NCI-H1417 (cell line): ENCODE measurements around the gene PPP1R7.
A peak's percentile ranks its signal among the peaks of the same experiment; 100 is the strongest.

Experiments used
- DNase-seq, 3 experiments: peaks; one replicate each; lab custom pipeline; 2025; lab: John Stamatoyannopoulos, UW

The PPP1R7 gene

DNA sequence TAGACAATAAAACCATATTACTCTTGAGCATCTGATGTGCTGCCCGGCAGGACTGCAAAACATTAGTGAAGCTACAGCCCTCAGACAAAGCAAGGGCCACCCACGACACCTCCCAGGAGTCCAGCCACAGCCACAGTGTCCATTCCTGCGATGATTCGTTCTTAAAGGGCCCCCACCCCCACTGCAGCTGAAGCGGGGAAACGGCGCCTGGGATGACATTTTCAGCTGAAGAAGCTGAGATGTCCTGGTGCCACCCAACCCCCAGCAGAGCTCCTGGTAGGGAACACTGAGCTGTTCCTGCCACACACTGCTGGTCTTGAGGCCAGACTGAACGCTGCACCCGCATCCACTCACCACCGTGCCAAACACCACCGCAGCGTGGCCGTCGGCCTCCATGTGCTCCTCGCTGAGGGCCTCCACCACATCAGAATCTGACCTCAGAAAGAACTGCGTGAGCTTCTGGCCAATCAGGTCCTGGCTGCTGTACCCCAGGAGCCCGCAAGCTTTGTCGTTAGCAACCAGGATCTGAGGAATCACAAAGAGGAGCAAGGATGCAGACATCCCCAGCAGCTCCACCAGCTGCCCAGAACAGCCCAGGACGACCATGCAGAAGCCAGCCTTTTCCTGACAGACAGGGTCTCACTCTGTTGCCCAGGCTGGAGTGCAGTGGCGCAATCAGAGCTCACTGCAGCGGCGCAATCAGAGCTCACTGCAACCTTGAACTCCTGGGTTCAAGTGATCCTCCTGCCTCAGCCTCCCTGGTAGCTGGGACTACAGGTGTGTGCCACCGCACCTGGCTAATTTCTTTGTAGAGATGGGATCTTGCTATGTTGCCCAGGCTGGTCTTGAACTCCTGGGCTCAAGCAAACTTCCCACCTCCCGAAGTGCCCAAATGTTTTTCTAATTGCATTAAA, 10.5 kb upstream of the PPP1R7 start:
- DNase-seq, result no peak

DNA sequence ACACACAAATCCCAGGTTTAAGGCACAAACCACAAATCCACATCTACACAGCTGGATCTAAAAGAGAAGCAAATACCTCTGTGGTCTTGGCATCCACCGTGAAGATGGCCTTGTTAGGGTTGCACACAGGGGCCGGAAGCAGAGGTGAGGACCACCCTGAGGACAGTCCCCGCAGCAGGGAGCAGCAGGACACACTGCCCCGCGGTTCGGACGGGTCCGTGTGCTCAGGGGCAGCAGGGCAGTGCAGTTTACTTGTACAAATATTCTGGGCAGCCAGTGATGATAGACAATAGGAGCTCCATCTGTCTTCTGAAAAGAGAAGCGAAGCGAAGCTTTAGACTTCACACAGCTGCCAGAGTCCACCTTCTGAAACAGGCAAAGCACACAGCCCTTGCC, 9.8 kb upstream of the PPP1R7 start:
- no peak for DNase-seq

DNA sequence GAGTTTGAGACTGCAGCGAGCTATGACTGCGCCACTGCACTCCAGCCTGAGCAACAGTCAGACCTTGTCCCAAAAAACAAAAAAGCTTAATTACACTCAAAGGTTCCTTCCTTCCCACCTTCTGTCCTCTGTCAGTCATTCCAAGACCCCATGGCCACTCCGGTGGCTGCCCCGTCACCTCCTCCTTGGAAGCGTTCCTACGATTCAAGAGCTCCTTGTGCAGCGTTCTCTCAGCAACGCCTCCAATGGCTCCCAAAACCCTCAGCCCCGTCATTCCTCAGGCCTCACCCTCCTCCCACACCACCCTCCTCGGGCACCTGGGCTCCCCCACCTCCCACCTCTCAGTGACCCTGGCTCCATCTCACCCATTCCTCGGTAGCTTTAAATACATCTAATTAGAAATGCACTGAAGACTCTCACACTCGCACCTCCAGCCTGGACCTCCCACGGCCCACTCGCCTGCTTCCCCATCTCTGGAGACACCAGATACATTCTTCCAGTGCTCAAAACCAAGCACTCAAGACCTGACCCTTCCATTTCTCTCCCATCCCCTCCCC, 9.0 kb upstream of the PPP1R7 start:
- no peak for DNase-seq

DNA sequence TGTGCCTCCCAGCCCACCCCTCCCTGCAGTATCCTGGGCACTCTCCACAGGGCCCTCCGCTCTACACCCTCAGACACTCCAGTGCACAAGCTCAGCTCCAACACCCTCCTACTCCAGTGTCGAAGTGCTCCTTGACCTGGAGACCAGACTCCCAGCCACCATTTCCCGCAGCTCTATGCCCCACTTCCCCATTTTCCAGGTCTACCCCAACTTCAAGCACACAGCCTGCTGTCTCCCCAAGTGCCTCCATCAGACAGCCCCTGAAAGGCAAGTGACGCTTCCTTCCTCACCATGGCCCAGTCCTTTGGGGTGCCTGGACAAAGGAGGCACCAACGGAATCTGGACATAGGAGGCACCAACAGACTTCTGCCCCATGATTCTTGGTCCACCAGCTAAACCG, 8.2 kb upstream of the PPP1R7 start:
- no peak for DNase-seq

DNA sequence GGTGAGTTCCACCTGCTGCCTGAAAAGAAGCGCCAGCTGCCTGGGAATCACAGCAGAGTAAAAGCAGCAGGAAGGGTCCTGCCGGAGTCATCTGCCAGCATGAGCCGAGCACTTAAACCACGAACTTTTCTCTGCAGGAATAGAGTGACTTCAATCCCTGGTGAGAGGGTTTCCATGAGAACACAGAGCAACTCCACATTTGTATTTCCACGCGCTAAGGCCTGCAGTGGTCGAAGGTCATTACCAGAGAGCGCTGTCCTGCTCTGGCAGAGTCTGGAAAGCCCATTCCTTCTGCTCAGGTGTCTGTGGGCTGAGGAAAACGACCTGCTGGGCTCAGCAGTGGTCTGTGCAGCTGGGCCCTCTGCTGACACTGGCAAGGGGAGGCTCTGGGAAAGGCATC, 7.7 kb upstream of the PPP1R7 start:
- no peak for DNase-seq

DNA sequence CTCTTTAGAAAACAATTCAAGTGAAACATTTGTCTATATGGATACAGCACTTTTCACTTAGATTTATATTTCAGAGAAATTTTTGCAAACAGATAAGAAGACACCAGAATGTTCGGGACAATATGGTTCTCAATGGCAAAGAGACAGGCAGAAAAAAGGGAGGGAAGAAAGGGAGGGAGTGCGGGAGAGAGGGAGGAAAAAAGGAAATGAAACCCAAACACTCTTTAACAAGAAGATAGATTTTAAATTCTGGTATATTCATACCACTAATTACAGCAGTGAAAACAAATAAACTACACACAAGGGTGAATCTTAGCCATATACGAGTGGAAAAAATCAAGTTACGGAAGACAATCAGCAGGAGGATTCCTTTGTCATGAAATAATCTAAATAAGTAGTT, 4.0 kb upstream of the PPP1R7 start:
- DNase-seq, result no peak

DNA sequence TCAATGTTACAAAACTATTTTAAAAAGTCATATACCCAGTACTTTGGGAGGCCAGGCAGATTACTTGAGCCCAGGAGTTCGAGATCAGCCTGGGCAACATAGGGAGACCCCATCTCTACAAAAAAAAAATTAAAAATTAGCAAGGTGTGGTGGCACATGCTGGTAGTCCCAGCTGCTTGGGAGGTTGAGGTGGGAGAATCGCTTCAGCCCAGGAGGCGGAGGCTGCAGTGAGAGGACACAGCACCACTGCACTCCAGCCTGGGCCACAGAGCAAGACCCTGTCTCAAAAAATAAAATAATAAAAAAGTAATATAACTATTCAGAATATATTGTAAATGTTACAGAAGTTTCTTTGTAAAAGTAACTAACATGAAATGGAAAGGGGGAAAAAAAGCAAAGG, 2.9 kb upstream of the PPP1R7 start:
- DNase-seq, result no peak

DNA sequence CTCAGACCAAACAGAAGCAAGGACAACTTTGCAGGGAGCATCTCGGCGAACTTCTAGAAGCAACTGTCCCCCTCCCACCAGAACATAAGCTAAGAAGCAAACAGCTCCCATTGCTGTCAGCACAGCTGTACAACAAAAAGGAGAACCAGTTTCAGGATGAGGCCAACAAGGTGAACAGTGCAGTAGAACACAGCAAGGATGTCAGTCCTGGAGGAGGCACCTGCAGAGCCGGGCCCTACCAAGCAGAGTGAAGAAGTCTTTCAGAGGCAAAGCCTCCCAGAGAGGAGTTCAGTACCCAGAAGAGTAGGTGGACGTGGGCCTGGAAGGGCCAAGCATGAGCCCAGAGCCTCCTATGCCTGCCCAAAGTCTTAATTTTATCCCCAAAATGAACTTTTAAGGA, 2.0 kb upstream of the PPP1R7 start:
- DNase-seq, result peak in 1 of 3 experiments; percentile 35

DNA sequence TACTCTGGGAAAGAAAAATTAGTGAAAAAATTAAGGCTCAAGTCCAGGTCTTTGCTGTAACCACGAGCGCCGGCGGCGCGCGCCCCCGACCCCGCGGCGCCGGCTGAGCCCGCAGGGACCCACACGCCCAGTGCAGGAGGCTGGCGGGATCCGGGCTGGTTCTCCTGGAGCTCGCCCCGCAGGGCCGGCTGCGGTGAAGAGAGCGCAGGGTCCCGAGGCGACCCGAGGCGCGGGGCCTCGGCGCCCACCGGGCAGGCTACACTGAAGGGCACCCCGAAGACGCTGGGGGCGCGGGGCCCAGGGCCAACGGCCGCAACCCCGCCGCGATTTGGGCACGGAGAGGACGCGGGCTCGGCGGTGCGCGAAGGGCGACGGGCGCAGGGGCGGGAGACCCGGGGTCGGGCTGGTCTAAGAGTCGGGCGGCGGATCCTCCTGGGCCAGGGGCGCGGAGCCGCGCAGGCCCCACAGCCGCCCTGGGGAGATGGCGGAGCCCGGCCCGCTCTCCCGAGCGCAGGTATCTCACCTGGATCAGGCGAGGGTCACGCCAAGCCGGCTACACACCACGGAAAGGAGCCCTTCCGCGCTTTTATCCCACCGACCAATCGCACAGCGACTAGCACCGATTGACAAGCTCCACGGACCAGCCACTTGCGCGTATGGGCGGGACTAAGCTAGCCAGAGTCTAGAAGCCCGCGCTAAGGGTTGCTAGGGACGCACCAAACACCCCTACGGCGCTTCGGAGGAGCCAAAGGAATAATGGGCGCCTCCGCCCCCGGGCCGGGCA, 1.2 kb upstream of the PPP1R7 start, which contains the start of gene PASK:
PASK (minus strand) TSS at position 582 of the 784 bp plus-strand sequence. CDS start 6,440 bp downstream, outside the sequence.
- peak; percentile 95 to 99 (median 96) for DNase-seq

DNA sequence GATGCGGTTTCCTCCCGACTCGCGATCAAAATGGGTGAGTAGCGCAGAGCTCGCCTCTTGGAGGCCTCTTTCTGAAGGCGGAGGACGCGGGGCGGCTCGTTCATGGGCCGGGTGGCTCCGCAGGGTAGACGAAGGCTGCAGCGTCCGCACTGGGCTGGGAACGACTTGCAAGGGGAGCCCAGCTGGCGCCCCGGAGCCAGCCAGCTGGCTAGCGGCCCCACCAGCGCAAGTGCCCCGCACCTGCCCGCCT, 667 bp upstream of the PPP1R7 start:
- no peak for DNase-seq

DNA sequence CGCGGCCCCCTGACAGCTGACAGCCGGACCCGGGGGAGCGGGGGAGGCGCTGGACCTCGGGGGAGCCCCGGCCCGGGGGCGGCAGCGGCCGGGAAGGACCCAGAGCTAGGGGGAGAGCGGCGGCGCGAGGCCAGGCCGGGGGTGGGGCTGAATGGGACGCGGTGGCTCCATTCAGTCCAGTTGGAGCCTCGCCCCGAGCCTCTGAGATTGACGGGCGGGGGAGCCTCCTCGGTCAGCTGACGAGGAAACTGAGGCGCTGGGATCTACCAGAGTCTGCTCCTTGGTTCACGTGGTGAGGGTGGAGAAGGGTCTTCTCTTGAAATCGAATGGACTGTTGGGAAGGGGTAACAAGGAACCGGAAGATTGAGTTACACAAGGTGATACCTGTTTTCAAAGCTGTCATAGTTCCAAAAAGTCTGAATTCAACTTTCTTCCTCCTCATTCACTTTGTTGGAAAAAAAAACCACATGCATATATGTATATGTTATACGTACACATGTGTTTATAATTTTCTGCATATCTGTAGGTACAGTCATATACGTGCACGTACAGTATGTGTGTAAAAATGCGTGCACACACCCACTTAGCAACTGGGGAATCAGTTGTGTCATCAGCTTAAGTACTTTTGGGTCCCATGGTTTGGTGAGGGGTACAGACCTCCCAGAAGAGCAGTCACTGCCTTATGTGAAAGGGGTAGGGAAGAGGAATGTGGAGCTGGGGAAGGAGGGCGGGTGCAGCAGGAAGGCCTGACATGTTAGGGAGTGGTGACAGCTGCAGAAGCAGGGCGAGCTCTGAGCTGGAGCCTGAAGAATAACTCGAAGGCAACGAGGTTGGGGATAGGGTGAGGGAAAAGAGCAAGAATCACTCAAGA, 628 bp downstream of the PPP1R7 start:
- DNase-seq, result no peak

DNA sequence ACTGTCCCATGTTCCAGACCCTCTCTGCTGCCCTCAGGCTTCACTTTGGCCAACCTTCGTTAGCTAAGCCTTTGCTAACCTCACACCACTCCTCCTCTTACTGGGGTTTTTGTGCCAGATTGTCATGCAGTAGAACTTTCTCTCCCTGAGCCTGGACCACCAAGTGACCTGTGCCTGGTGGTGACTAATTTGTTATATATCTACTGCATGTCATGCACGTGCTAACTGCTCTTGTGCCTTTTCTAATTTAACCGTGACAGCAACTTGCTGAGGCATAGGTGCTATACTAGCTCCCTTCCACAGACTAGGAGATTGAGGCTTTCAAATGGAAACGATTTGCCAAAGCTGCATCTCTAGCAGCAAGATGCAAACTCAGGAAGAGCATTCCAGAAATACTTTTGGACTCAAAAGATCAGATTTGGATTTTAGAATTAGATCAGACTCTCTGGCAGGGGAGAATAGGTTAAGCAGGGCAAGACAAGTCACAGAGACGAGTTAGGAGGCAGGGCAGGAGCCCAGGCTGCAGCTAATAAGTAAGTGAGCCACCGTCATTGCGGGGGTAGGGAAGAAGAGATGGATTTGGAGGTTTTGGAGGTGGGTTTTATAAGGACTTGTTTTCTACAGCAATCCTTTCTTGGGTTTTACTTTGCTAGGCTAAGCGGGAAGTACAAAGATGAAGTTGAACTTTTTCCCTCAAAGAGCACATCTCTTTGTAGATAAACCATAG, 1.8 kb downstream of the PPP1R7 start:
- DNase-seq, result no peak

DNA sequence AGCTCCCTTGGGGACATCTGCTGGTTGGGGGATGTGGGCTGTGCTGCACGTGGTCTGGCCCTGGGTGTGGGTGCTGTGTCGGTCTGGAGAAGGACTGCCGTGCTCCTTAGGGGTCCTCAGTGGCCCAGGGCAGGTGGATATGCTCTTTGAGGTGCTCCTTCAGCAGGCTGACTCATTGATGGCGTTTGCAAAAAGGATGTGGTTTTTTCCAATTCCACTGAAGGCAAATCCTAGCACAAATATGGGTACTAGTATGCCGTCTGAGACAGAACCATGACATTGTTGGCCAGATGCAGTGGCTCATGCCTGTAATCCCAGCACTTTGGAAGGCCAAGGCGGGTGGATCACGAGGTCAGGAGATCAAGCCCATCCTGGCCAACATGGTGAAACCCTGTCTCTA, 3.3 kb downstream of the PPP1R7 start:
- DNase-seq, result no peak

DNA sequence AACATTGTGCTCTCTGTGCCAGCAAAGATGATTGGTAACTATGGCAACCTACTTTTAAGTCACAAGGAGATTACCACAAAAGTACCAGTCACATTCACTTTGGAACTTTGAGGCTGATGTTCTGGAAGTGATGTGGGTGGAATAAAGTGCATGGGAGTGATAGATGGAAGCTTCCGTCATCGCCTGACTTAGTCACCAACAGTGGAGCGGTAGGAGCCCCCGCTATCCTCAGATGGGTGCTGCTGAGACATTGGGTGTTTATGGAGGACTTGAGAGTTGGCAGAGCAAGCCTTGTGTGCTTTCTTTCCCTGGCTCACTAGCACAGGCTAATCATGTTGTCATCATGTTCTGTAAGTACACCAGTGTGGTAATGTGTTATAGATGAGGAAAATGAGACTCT, 4.6 kb downstream of the PPP1R7 start:
- DNase-seq, result no peak

DNA sequence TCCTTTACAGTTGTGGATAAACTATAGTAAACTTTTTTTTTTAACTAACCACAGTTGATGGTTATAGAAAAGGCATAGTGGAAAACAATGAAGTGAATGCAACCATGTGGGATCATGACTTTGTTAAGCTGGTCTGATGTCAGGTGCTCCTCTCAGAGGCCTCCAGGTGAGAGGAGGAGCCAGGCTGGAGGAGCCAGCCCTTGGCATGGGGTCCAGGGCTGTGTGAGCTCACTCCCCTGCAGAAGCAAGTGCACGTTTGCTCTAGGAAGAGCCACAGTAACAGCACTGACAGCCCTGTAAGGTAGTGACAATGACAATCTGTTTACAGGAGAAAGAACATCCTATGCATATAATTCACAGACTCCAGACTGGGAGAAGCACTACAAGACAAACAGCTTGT, 5.7 kb downstream of the PPP1R7 start:
- DNase-seq, result no peak

DNA sequence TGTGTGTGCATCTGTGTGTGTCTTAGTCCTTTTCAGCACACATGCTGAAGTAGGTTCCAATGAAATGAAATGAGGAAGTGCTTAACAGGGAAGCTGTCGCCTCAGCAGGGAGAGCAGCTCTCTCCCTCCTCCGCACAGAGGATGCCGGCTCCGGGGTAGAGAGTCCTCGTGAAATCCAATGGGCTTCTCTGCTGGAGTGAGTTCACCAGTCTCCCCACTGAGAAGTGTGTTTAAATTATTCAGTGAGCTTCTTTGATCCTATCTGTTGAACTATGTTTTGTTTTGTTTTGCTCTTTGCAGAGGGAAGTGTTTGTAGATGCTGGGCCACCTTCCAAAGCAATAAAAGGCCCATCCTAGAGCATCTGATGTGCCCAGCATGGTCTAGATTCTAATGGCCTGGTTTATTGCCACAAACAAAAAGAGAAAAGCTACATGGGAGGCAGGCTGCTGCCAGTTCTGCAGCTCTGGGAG, 6.7 kb downstream of the PPP1R7 start:
- no peak for DNase-seq

DNA sequence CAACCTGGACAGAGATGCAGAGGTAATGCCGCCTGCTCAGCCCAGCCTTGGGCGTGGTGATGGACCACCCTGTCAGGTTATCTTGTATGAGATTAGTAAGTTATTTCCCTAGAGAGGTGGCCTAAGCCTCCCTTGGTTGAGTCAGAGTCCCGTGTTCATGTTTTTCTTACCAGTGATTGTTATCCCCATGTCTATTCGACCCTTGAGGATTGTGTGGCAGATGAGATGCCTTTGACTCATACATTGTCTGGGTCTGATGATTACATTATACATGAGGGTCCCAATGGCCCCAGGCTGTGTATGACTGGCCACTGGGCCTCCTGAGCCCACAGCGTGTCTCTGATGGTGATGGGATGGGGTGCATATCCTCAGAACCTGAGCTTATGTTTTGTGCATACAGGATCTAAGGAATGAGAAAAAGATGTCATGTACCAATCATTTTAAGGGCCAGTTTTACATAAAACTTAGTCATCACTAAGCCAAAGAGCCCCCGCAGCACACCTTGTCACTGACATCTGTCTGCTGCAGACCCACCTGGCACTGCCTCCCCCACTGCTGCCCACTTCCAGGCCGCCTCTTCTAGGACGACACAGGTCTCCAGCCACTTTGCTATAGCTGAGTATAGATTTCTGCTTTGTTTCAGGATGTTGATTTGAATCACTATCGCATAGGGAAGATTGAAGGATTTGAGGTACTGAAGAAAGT, 7.7 kb downstream of the PPP1R7 start:
- DNase-seq, result no peak

DNA sequence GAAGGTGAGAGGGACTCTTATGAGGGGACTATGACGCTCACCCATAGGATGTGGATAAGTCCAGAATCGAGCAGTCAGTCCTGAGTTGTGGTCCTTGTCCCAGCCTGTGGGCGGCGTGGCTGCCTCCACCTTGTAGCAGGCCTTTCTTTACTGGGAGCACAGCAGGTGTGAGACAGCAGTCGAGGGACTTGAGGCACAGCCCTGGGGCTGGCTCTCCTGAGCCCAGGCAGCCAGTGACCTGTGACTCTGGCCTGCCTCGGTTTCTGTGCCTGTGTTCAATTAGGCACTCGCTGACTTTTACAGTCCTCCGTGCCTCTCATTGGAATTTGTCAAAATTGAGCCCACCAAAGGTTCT, 8.3 kb downstream of the PPP1R7 start:
- DNase-seq, result no peak

DNA sequence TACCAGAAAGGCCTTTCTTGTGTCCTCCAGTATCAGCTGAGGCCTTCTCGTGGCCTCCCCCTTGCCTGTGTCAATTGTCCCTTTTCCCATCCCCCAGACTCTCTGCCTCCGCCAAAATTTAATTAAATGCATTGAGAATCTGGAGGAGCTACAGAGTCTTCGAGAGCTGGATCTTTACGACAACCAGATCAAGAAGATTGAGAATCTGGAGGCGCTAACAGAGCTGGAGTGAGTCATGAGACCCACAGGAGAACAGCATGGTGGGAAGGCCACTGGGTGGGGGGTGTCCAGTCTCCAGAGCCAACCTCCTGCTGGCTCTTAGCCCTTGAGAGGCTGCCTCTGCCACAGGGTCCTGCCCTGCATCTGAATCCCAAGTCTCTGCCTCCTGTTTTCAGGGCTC, 8.8 kb downstream of the PPP1R7 start:
- no peak for DNase-seq

DNA sequence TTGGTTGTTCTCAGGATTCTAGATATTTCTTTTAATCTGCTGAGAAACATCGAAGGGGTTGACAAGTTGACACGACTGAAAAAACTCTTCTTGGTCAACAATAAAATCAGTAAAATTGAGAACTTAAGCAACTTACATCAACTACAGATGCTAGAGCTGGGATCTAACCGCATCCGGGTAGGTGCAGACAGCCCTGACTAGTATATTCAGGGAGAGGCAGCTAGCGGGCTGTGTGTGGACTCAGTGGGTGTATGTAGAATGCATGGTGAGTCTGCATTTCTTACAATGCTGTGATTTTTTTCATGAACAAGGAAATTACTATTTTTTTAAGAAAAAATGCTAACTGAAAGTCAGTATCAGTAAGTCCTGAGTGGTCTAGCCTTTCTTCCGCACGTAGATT, 10.1 kb downstream of the PPP1R7 start:
- no peak for DNase-seq
